ENCODE results near the gene C11orf54. TPM values are rescaled to one million over a fixed set of nuclear protein-coding genes. Genes with fewer than 3 reads are reported as not detected.
"Not testable (repeated sequence)": the region's sequence is repeated elsewhere in the genome, so short reads cannot be mapped to it uniquely, and the experiment has no call there.

C11orf54 gene
- total RNA-seq, 2 donors from 2014 or later = 43.8 to 72.8 TPM

DNA sequence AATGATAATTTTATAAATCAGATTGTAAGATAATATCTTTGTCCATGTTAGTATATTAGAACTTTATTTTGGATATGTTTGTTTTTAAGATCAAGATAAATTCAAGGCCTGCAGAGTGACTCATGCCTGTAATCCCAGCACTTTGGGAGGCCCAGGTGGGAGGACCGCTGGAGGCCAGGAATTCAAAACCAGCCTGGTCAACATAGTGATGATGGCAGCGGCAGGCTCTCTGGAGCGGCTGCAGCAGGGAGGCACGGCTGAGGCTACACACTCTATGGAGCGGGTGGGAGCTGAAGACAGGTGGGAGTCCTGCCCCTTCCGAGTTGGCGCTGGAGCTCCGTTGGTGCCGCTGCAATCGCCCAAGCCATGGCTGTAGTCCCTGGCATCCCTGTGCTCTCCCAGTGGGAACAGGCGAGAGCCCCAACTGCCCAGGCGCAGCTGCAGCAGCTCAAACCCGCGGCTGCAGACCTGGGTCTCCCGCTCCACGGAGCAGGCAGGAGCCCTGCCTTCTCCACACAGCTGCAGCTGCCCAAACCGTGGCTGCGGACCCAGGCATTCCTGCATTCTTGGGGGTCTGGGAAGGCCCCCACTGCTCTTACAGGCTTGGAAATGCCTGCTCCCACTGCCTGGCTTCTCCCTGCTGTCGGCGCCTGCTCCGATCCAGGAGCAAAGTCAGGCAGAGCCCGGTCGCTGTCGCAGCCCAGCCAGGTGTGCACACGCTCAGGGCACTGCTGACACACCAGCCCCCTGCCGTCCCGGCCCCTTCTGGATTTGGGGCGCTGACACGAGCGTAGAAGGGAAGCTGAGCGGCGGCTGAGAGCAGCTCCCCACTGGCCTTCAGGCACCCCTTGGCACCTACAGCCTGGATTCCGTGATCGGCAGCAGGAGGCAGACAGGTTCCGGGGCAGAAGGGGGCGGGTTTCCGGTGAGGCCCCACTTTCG lies 16.7 kb downstream of the C11orf54 start:
- Histone ChIP-seq H3K4me1 (replicated peaks) (no peaks in the 10 kb centered on the region), H3K36me3 (peaks cover 0 to 12% of the 10 kb centered on the region in 2 donors), H3K27me3 (replicated peaks; ENCODE audit: insufficient read depth) (no peaks in the 10 kb centered on the region), H3K27ac (no peak overlapping the region), H3K4me3 (no peak overlapping the region), H3K9me3 (no peaks in the 10 kb centered on the region)
- intact Hi-C loops (cut with DNase I) = no loop called here
- TF ChIP-seq, protein P1, sequence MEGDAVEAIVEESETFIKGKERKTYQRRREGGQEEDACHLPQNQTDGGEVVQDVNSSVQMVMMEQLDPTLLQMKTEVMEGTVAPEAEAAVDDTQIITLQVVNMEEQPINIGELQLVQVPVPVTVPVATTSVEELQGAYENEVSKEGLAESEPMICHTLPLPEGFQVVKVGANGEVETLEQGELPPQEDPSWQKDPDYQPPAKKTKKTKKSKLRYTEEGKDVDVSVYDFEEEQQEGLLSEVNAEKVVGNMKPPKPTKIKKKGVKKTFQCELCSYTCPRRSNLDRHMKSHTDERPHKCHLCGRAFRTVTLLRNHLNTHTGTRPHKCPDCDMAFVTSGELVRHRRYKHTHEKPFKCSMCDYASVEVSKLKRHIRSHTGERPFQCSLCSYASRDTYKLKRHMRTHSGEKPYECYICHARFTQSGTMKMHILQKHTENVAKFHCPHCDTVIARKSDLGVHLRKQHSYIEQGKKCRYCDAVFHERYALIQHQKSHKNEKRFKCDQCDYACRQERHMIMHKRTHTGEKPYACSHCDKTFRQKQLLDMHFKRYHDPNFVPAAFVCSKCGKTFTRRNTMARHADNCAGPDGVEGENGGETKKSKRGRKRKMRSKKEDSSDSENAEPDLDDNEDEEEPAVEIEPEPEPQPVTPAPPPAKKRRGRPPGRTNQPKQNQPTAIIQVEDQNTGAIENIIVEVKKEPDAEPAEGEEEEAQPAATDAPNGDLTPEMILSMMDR (IDR thresholded peaks at IDR 0.05) = no peak
- TF ChIP-seq POLR2AphosphoS5 (IDR thresholded peaks at IDR 0.05) (no peak), POLR2A (IDR thresholded peaks at IDR 0.05) (no peak)
- 97% methylated on average over 36 of the region's 38 CpGs for WGBS
- DNase-seq (ENCODE audit: low spot score) = no peak

DNA sequence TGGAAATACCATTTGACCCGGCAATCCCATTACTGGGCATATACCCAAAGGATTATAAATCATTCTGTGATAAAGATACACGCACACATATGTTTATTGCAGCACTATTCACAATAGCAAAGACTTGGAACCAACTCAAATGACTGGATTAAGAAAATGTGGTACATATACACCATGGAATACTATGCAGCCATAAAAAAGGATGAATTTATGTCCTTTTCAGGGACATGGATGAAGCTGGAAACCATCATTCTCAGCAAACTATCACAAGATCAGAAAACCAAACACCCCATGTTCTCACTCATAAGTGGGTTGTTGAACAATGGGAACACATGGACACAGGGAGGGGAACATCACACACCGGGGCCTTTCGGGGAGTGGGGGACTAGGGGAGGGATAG lies 17.7 kb downstream of the C11orf54 start:
- WGBS = 91% methylated on average over 4 of the region's 4 CpGs

DNA sequence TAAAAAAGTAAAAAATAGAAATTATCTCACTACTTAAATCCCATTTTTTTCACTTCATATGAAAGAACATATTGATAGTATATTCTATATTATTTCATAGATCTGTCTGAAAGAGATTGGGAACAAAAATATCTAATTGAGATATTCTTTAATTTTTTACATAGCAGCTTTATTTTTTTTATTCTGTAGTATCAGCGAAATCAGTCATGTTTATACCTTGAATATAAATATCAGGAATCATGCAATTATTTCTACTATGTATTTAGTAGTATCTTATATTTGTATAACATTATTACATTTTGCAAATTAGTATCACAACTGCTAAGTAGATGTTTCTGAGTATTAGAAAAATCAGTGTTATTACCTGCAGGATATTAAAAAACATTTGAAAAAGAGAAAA lies 20.4 kb downstream of the C11orf54 start:
- Histone ChIP-seq H3K27ac (no peak overlapping the region), H3K4me1 (replicated peaks) (no peaks in the 10 kb centered on the region), H3K36me3 (peaks cover 0 to 9% of the 10 kb centered on the region in 2 donors), H3K9me3 (no peaks in the 10 kb centered on the region), H3K4me3 (no peak overlapping the region), H3K27me3 (replicated peaks; ENCODE audit: insufficient read depth) (no peaks in the 10 kb centered on the region)
- TF ChIP-seq POLR2AphosphoS5 (IDR thresholded peaks at IDR 0.05) (no peak), POLR2A (IDR thresholded peaks at IDR 0.05) (no peak)
- TF ChIP-seq, protein P1 (IDR thresholded peaks at IDR 0.05) = no peak
- WGBS = 100% methylated on average over 1 of the region's 1 CpG
- intact Hi-C loops (cut with DNase I) = no loop called here
- DNase-seq (ENCODE audit: low spot score) = no peak

More for the DNA sequence above, 17.7 kb downstream of the C11orf54 start:
- H3K27me3 ChIP-seq (replicated peaks; ENCODE audit: insufficient read depth); H3K4me1 ChIP-seq (replicated peaks); H3K9me3 ChIP-seq; DNase-seq (ENCODE audit: low spot score); intact Hi-C loops (cut with DNase I); H3K27ac ChIP-seq; H3K4me3 ChIP-seq: not testable (repeated sequence)
- H3K36me3 ChIP-seq = peaks cover 0 to 12% of the 10 kb centered on the region in 2 donors

DNA sequence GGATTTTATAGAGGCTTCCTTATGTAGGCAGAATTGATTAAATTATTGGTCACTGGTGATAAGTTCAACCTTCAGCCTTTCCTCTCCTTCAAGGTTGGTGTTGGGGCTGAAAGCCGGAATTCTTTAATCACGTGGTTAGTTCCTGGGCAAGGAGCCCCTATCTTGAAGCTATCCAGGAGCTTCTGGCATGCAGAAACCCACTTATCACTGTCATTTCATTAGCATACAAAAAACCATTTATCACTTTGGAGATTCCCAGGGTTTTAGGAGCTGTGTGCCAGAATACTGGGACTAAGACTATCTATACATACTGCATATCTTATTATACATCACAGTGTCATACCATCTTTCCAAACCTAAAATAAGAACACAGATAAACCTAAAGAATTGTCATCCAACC lies 24.1 kb downstream of the C11orf54 start:
- no peak for DNase-seq (ENCODE audit: low spot score)
- no peak for TF ChIP-seq POLR2A (IDR thresholded peaks at IDR 0.05)
- no peak for TF ChIP-seq POLR2AphosphoS5 (IDR thresholded peaks at IDR 0.05)
- TF ChIP-seq, protein P1 (IDR thresholded peaks at IDR 0.05) = no peak
- WGBS = 64% methylated on average over 2 of the region's 2 CpGs
- H3K4me1 ChIP-seq (replicated peaks) = no peaks in the 10 kb centered on the region
- H3K9me3 ChIP-seq = no peaks in the 10 kb centered on the region
- no peaks in the 10 kb centered on the region for H3K27me3 ChIP-seq (replicated peaks; ENCODE audit: insufficient read depth)
- no peaks in the 10 kb centered on the region for H3K36me3 ChIP-seq
- no peak overlapping the region for H3K27ac ChIP-seq
- intact Hi-C loops (cut with DNase I) = no loop called here
- H3K4me3 ChIP-seq = no peak overlapping the region

DNA sequence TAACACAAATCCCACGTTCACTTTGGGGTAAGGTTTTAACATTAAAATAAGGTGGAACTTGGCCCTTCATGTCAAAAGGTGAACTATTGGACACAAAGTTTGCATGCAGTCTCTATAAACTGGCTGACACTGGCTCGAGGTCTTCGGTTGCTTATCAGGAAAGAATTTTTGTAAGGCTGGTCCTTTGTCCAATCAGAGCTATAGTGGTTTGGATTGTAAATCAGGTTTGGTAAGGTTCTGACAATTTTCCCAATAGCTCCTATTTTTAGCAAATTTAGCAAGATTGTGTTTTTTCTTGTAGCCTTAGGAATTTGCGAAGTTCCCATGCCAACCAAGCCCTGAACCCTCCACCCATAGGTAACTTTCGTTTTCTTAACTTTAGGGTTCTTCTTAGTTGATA lies 25.0 kb downstream of the C11orf54 start:
- no peaks in the 10 kb centered on the region for H3K27me3 ChIP-seq (replicated peaks; ENCODE audit: insufficient read depth)
- TF ChIP-seq, protein P1 (IDR thresholded peaks at IDR 0.05) = no peak
- no peak for TF ChIP-seq POLR2A (IDR thresholded peaks at IDR 0.05)
- no peak for TF ChIP-seq POLR2AphosphoS5 (IDR thresholded peaks at IDR 0.05)
- no peak for DNase-seq (ENCODE audit: low spot score)
- H3K36me3 ChIP-seq = no peaks in the 10 kb centered on the region
- H3K4me1 ChIP-seq (replicated peaks) = no peaks in the 10 kb centered on the region
- intact Hi-C loops (cut with DNase I) = no loop called here
- H3K27ac ChIP-seq = no peak overlapping the region
- H3K4me3 ChIP-seq = no peak overlapping the region
- no peaks in the 10 kb centered on the region for H3K9me3 ChIP-seq
- WGBS = 69% methylated on average over 5 of the region's 5 CpGs

All from prostate gland (tissue), 2 donors.